Measurements from ENCODE around the gene HECW1.
"Not testable (repeated sequence)": the region's sequence is repeated elsewhere in the genome, so short reads cannot be mapped to it uniquely, and the experiment has no call there.

Gene HECW1

GRCh38 chr7:43211693-43212092 lies 99.2 kb downstream of the HECW1 start:
- no peak for DNase-seq

- no peak for DNase-seq
Observed at GRCh38 chr7:43212921-43213320, 100.5 kb downstream of the HECW1 start.

- no peak for DNase-seq
Observed at GRCh38 chr7:43215061-43215460, 102.6 kb downstream of the HECW1 start.

GRCh38 chr7:43217055-43217454 lies 104.6 kb downstream of the HECW1 start:
- no peak for DNase-seq

- not testable (repeated sequence) for DNase-seq
Observed at GRCh38 chr7:43218901-43219300, 106.5 kb downstream of the HECW1 start.

GRCh38 chr7:43220250-43220649 lies 107.8 kb downstream of the HECW1 start:
- DNase-seq = no peak

- DNase-seq = no peak
Observed at GRCh38 chr7:43220742-43221141, 108.3 kb downstream of the HECW1 start.

- no peak for DNase-seq
Observed at GRCh38 chr7:43229801-43230200, 117.4 kb downstream of the HECW1 start.

- no peak for DNase-seq
Observed at GRCh38 chr7:43232366-43232765, 119.9 kb downstream of the HECW1 start.

GRCh38 chr7:43234073-43234472 lies 121.6 kb downstream of the HECW1 start:
- DNase-seq = no peak

- DNase-seq = no peak
Observed at GRCh38 chr7:43234968-43235367, 122.5 kb downstream of the HECW1 start.

GRCh38 chr7:43240565-43240964 lies 128.1 kb downstream of the HECW1 start:
- DNase-seq = no peak

GRCh38 chr7:43242628-43243255 lies 130.3 kb downstream of the HECW1 start:
- DNase-seq = no peak

GRCh38 chr7:43244232-43244631 lies 131.8 kb downstream of the HECW1 start:
- DNase-seq = no peak

GRCh38 chr7:43244784-43245183 lies 132.3 kb downstream of the HECW1 start:
- DNase-seq = no peak

- DNase-seq = no peak
Observed at GRCh38 chr7:43247757-43248156, 135.3 kb downstream of the HECW1 start.

GRCh38 chr7:43248553-43248952 lies 136.1 kb downstream of the HECW1 start:
- DNase-seq = no peak

GRCh38 chr7:43248961-43249822 lies 136.7 kb downstream of the HECW1 start:
- DNase-seq = no peak

- DNase-seq = no peak
Observed at GRCh38 chr7:43249823-43250145, 137.3 kb downstream of the HECW1 start.

- peak; percentile 73 for DNase-seq
Observed at GRCh38 chr7:43260980-43261878, 148.8 kb downstream of the HECW1 start.

GRCh38 chr7:43265139-43265538 lies 152.7 kb downstream of the HECW1 start:
- no peak for DNase-seq

GRCh38 chr7:43273939-43274719 lies 161.7 kb downstream of the HECW1 start:
- DNase-seq = no peak

- DNase-seq = no peak
Observed at GRCh38 chr7:43274752-43275151, 162.3 kb downstream of the HECW1 start.
